ENCODE results near the gene AANAT. TPM values are rescaled to one million over a fixed set of nuclear protein-coding genes. Genes with fewer than 3 reads are reported as not detected.
"Not testable (repeated sequence)": the region's sequence is repeated elsewhere in the genome, so short reads cannot be mapped to it uniquely, and the experiment has no call there.

Gene AANAT
- total RNA-seq, 4 donors from 2014 or later = not detected

DNA sequence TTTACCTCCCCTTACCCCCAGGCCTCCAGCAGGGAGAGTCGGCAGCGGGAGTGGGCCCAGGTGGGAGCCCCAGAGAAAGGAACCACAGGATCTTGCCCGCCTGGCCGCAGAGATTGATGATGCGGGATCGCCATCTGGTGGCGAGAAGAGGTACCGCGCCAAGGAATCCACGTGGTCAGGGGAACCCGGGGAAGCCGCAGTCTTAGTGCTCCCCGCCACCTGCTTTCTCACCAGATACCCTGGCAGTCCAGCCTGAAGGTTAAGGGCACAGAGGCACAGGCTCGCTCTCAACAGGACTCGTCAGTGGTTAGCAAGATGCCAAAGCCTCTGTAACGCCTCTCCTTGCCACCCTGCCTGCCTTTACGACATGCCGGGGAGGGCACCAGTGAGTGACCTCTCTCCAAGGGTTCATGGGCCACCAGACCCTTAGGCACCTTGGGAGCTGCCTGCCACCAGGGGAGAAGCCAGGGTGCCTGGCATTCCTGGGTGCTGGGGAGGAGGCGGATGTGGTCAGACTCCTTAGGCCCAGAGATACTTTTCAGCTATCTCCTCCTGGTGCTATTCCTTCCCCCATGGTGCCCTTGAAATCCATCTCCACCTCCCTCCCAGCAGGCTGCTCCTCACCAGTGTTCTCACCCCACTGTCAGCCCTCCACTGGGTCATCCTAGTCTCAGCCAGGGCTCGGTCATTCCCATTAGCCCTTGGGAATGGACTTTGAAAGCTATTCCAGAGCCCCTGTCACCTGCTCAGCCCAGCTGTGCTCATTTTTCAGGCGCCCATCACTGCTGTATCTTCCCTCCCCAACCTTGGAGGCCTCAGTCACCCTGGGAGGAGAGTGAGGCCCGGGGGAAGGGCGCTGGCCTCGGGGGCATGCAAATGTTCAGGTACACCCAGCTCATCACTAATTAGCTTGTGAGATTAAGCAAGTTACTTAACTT is 39.3 kb downstream of the AANAT start:
- Histone ChIP-seq H3K4me1 (peaks cover 13% of the 10 kb centered on the region), H3K4me3 (no peak overlapping the region), H3K9me3 (no peaks in the 10 kb centered on the region), H3K27me3 (no peaks in the 10 kb centered on the region), H3K36me3 (no peaks in the 10 kb centered on the region), H3K27ac (no peak overlapping the region)
- peak; percentile 92 for DNase-seq (ENCODE audit: low spot score in 2 of 2)
- TF ChIP-seq POLR2A (IDR thresholded peaks at IDR 0.05) (no peak), EP300 (IDR thresholded peaks at IDR 0.05) (no peak), POLR2AphosphoS5 (IDR thresholded peaks at IDR 0.05) (no peak)
- TF ChIP-seq, protein P1, sequence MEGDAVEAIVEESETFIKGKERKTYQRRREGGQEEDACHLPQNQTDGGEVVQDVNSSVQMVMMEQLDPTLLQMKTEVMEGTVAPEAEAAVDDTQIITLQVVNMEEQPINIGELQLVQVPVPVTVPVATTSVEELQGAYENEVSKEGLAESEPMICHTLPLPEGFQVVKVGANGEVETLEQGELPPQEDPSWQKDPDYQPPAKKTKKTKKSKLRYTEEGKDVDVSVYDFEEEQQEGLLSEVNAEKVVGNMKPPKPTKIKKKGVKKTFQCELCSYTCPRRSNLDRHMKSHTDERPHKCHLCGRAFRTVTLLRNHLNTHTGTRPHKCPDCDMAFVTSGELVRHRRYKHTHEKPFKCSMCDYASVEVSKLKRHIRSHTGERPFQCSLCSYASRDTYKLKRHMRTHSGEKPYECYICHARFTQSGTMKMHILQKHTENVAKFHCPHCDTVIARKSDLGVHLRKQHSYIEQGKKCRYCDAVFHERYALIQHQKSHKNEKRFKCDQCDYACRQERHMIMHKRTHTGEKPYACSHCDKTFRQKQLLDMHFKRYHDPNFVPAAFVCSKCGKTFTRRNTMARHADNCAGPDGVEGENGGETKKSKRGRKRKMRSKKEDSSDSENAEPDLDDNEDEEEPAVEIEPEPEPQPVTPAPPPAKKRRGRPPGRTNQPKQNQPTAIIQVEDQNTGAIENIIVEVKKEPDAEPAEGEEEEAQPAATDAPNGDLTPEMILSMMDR (IDR thresholded peaks at IDR 0.05) = peak; percentile 87 to 96
- 30% methylated on average over 19 of the region's 24 CpGs for WGBS

DNA sequence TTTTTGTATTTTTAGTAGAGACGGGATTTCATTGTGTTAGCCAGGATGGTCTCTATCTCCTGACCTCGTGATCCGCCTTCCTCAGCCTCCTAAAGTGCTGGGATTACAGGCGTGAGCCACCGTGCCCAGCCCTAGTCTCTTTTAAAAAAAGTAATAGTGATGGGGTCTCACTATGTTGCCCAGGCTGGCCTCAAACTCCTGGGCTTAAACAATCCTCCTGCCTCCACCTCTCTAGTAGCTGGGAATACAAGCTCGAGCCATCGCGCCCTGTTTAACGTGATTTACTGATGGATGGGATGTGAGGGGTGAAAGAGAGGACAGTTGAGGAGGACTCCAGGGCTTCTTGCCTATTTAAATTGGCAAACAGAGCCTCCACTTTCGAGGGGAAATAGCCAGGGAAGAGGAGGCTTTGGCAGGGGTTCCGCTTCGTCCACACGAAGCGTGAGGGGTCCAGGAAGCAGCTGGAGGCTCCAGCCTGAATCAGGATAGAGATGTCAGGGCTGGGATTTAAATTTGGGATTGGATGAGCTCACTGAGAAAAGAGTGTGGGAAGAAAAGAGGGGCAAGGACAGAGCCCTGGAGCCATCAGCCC is 41.2 kb downstream of the AANAT start:
- peaks cover 13% of the 10 kb centered on the region for H3K4me1 ChIP-seq
- not testable (repeated sequence) for H3K27ac ChIP-seq; H3K36me3 ChIP-seq; H3K9me3 ChIP-seq; H3K27me3 ChIP-seq; DNase-seq (ENCODE audit: low spot score in 2 of 2); H3K4me3 ChIP-seq
- WGBS = 70% methylated on average over 14 of the region's 14 CpGs

DNA sequence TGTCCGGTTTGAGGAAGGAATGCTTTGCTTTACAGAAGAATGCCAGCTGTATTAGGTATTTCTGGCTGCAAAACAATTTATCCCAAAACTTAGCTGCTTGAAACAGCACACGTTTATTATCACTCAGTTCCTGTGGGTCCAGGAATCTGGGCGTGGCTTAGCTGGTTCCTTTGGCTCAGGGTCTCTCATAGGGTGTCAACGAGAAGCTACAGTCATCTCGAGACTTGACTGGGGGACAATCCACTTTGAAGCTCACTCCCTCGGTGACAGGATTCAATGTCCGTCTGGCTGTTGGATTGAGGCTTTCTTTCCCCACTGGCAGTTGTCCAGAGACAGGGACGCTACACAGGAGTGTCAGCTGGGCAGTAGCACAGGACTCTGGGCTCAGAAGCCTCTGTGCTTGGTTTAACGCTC is 43.4 kb downstream of the AANAT start:
- DNase-seq (ENCODE audit: low spot score in 2 of 2) = no peak
- no peak overlapping the region for H3K27ac ChIP-seq
- no peaks in the 10 kb centered on the region for H3K27me3 ChIP-seq
- TF ChIP-seq POLR2A (IDR thresholded peaks at IDR 0.05) = no peak
- no peak for TF ChIP-seq POLR2AphosphoS5 (IDR thresholded peaks at IDR 0.05)
- no peak overlapping the region for H3K4me3 ChIP-seq
- WGBS = 32% methylated on average over 7 of the region's 9 CpGs
- H3K4me1 ChIP-seq = peaks cover 21% of the 10 kb centered on the region
- no peaks in the 10 kb centered on the region for H3K36me3 ChIP-seq
- no peaks in the 10 kb centered on the region for H3K9me3 ChIP-seq

DNA sequence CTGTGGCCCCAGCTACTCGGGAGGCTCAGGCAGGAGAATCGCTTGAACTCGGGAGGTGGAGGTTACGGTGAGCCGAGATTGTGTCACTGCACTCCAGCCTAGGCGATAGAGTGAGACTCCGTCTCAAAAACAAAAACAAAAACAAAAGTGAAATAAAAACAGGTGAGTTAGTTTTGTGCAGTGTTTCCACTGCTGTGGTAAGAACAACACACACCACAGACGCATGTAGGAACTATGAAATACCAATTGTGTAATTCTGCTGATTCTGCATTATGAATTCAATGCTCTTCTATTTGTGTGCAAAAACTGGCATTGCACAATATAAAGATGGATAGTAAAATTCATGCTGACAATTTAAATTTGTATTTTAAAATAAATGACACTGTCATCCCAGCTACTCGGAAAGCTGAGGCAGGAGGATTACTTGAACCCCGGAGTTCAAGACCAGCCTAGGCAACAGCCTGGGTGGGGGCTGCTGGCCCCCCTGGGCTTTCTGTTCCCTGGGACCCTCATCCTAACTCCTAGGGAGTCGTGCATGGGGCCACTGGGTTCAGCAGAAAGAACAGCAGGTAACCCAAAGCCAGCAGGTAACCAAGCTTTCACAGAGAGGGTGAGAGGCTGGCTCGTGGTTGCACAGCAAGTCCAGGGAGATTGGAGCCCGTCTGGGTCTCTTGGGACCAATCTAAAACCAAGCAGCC is 44.4 kb downstream of the AANAT start:
- no peak for DNase-seq (ENCODE audit: low spot score in 2 of 2)
- Histone ChIP-seq H3K27ac (no peak overlapping the region), H3K27me3 (no peaks in the 10 kb centered on the region), H3K4me1 (peaks cover 23% of the 10 kb centered on the region), H3K36me3 (no peaks in the 10 kb centered on the region), H3K4me3 (no peak overlapping the region), H3K9me3 (no peaks in the 10 kb centered on the region)
- WGBS = 82% methylated on average over 13 of the region's 13 CpGs
- TF ChIP-seq EP300 (IDR thresholded peaks at IDR 0.05) (no peak), POLR2AphosphoS5 (IDR thresholded peaks at IDR 0.05) (no peak), POLR2A (IDR thresholded peaks at IDR 0.05) (no peak)
- TF ChIP-seq, protein P1 (IDR thresholded peaks at IDR 0.05) = no peak

DNA sequence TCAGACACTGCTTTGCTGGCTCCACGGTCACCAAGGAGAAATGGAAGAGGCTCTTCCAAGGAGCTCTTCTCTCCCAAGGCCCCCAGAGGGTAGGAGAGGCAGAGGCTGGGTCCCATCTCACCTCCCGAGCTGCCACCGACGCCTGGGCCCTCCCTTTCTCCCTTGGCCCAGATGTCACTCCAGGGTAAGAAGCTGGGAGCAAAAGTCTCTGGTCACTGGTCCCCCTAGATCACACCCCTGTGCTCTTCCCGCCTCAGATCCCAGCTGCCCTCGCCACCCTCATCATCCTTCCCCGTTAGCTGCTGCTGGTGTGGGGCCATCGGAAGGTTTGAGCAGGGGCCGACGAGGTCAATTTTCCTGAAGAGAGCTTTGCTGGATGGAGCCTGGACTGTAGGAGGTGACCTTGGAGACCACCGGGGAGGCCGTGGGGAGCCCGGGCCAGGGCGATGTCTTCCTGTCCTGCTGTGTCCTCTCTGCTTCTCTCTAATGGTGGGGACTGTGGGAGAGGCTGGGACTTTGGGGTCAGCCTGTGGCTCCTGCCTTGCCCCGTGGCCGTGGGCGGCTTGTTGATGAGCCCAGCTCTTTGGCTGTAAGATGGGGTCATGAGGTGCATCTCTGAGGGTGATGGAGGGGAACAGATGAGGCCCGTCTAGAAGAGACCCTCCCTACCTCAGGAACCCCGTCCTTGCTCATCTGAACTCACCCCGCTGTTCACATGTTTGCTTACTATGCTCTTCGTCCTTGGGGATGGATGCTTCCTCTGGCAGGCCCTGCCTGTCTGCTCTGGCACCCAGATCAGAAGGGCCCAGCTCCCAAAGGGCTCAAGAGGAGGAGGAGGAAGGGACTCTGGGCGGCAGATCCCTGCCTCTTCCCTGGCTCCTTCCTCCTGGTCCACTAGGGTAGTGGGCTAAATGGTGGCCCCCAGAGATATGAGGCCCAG is 45.2 kb downstream of the AANAT start:
- TF ChIP-seq, protein P1 (IDR thresholded peaks at IDR 0.05) = no peak
- TF ChIP-seq EP300 (IDR thresholded peaks at IDR 0.05) = no peak
- TF ChIP-seq POLR2A (IDR thresholded peaks at IDR 0.05) = no peak
- peaks cover 23% of the 10 kb centered on the region for H3K4me1 ChIP-seq
- 81% methylated on average over 20 of the region's 22 CpGs for WGBS
- no peaks in the 10 kb centered on the region for H3K9me3 ChIP-seq
- H3K27ac ChIP-seq = no peak overlapping the region
- DNase-seq (ENCODE audit: low spot score in 2 of 2) = no peak
- no peak overlapping the region for H3K4me3 ChIP-seq
- H3K36me3 ChIP-seq = no peaks in the 10 kb centered on the region
- H3K27me3 ChIP-seq = no peaks in the 10 kb centered on the region
